HCT116 (cell line): ENCODE data around the gene TRUB1. TPM values are rescaled to one million over a fixed set of nuclear protein-coding genes. Genes with fewer than 3 reads are reported as not detected.

Experiments used
- ATAC-seq: fragments of 200-7000 bp; cut with Tn5 transposase; 2 replicates; pipeline ENCODE4 v1.9.1; 2020; ENCODE audit warnings: mild to moderate bottlenecking, moderate library complexity
- BruUV-seq: library from RNA; stranded (reverse); fragments of 400-500 nt; replicated peaks from 2 replicates; lab custom pipeline; 2021; lab: Mats Ljungman, UMichigan
- CTCF ChIA-PET: fragments of 300-600 bp; sonication (Branson Sonifier 250); formaldehyde crosslinking; loops from one replicate; lab custom pipeline; 2021; ENCODE audit warnings: antibody characterized with exemption; lab: Charles Lee
- POLR2A ChIA-PET: fragments of 300-600, 350-600 bp; sonication (Branson Sonifier 250); formaldehyde crosslinking; loops from one replicate; lab custom pipeline; 2021; ENCODE audit warnings: antibody characterized with exemption; lab: Charles Lee
- RAD21 ChIA-PET, 2 experiments: fragments of 300-600 bp; sonication (Branson Sonifier 250); formaldehyde crosslinking; loops; one replicate each; lab custom pipeline; 2023; ENCODE audit warnings: low total read pairs in 2 of 2; ENCODE audit not compliant: uncharacterized antibody in 2 of 2, unreplicated experiment in 2 of 2, low non-redundant PET in 1 of 2; lab: Charles Lee
- DNase-seq: peaks from one replicate; pipeline ENCODE4 v3.0.0-alpha.2; 2010; ENCODE audit warnings: low read depth, low spot score
- H2AFZ ChIP-seq: fragments of 200-600 bp; shearing (Covaris generic), sonication (generic); 2 replicates; pipeline ENCODE4 v1.6.1; 2017; ENCODE audit warnings: low read depth, mixed run types, mixed read lengths, antibody characterized with exemption, low read length; ENCODE audit not compliant: poor library complexity, severe bottlenecking
- H3K27ac ChIP-seq: 2 replicates; pipeline ENCODE4 v1.5.1; 2012; ENCODE audit warnings: low read depth, low read length
- H3K27me3 ChIP-seq: fragments of 200-600 bp; sonication (generic); 2 replicates; pipeline ENCODE4 v1.6.1; 2016; ENCODE audit warnings: mixed run types, low read length, mixed read lengths; ENCODE audit not compliant: insufficient read depth
- H3K36me3 ChIP-seq, 2 experiments: fragments of 200-500 bp in 1 of 2; fragments of 200-600 bp in 1 of 2; sonication (Bioruptor generic) in 1 of 2; sonication (generic) in 1 of 2; 2 replicates each; pipeline versions ENCODE4 v1.5.1 to v1.6.1; 2014 to 2016; ENCODE audit warnings: low read length in 2 of 2, inconsistent platforms in 1 of 2, mixed read lengths in 1 of 2, mixed run types in 1 of 2; ENCODE audit not compliant: insufficient read depth in 2 of 2, control insufficient read depth in 1 of 2
- H3K4me1 ChIP-seq, 2 experiments: fragments of 200-600 bp in 1 of 2; sonication (generic) in 1 of 2; 2 replicates each; pipeline versions ENCODE4 v1.5.1 to v1.6.1; 2012 to 2017; ENCODE audit warnings: low read length in 2 of 2, inconsistent platforms in 1 of 2, mild to moderate bottlenecking in 1 of 2, mixed read lengths in 1 of 2, mixed run types in 1 of 2, moderate library complexity in 1 of 2; ENCODE audit not compliant: insufficient read depth in 2 of 2, control insufficient read depth in 1 of 2
- H3K4me2 ChIP-seq: fragments of 200-600 bp; sonication (generic); 2 replicates; pipeline ENCODE4 v1.6.1; 2017; ENCODE audit warnings: mixed run types, low read length, mixed read lengths
- H3K4me3 ChIP-seq, 2 experiments: fragments of 200-600 bp in 1 of 2; sonication (generic) in 1 of 2; replicated peaks in 1 of 2; 2 replicates each; pipeline ENCODE4 v1.5.1; 2011 to 2016; ENCODE audit warnings: low read length in 2 of 2, control low read depth in 1 of 2, low read depth in 1 of 2, mild to moderate bottlenecking in 1 of 2, mixed read lengths in 1 of 2, mixed run types in 1 of 2
- H3K79me2 ChIP-seq: fragments of 200-600 bp; sonication (generic); 2 replicates; pipeline ENCODE4 v1.6.1; 2017; ENCODE audit warnings: mild to moderate bottlenecking, mixed run types, low read length, moderate library complexity, mixed read lengths; ENCODE audit not compliant: insufficient read depth
- H3K9ac ChIP-seq: fragments of 200-600 bp; sonication (generic); 2 replicates; pipeline ENCODE4 v1.6.1; 2016; ENCODE audit warnings: low read length, mixed read lengths
- H3K9me2 ChIP-seq: fragments of 200-600 bp; sonication (generic), shearing (Covaris generic); 2 replicates; pipeline ENCODE4 v1.6.1; 2017; ENCODE audit warnings: mixed run types, mild to moderate bottlenecking, moderate library complexity; ENCODE audit not compliant: insufficient read depth
- H3K9me3 ChIP-seq, 2 experiments: fragments of 200-500 bp in 1 of 2; fragments of 200-600 bp in 1 of 2; sonication (Bioruptor generic) in 1 of 2; sonication (generic) in 1 of 2; 2 replicates each; pipeline ENCODE4 v1.6.1; 2014 to 2017; ENCODE audit warnings: low read length in 2 of 2, mixed read lengths in 2 of 2, inconsistent platforms in 1 of 2, low read depth in 1 of 2, mild to moderate bottlenecking in 1 of 2, mixed run types in 1 of 2, moderate library complexity in 1 of 2; ENCODE audit not compliant: control insufficient read depth in 1 of 2, insufficient read depth in 1 of 2
- H4K20me1 ChIP-seq: fragments of 200-600 bp; sonication (generic), shearing (Covaris generic); 2 replicates; pipeline ENCODE4 v1.6.1; 2017; ENCODE audit warnings: mixed run types, mild to moderate bottlenecking, moderate library complexity; ENCODE audit not compliant: insufficient read depth
- CBX3 ChIP-seq: IDR thresholded peaks from 2 replicates; pipeline ENCODE4 v1.6.1; 2012; ENCODE audit warnings: low read depth
- CEBPB ChIP-seq: IDR thresholded peaks from 2 replicates; pipeline ENCODE4 v1.6.1; 2012; ENCODE audit warnings: low read depth
- EGR1 ChIP-seq: IDR thresholded peaks from 2 replicates; pipeline ENCODE4 v1.6.1; 2012; ENCODE audit warnings: low read depth
- EZH2 ChIP-seq: fragments of 200-600 bp; sonication (generic); IDR thresholded peaks from 2 replicates; pipeline ENCODE4 v1.6.1; 2017; ENCODE audit warnings: antibody characterized with exemption, mixed run types
- FOSL1 ChIP-seq: IDR thresholded peaks from 2 replicates; pipeline ENCODE4 v1.6.1; 2012; ENCODE audit warnings: low read depth
- JUND ChIP-seq: IDR thresholded peaks from 2 replicates; pipeline ENCODE4 v1.6.1; 2012
- POLR2AphosphoS5 ChIP-seq: IDR thresholded peaks from 2 replicates; pipeline ENCODE4 v1.6.1; 2011; ENCODE audit warnings: mild to moderate bottlenecking, low read depth, low read length, moderate library complexity
- RAD21 ChIP-seq: IDR thresholded peaks from 2 replicates; pipeline ENCODE4 v1.6.1; 2012; ENCODE audit warnings: low read depth, mild to moderate bottlenecking
- SIN3A ChIP-seq: IDR thresholded peaks from 2 replicates; pipeline ENCODE4 v1.6.1; 2012; ENCODE audit warnings: low read depth
- SRF ChIP-seq: IDR thresholded peaks from 2 replicates; pipeline ENCODE4 v1.6.1; 2012; ENCODE audit warnings: low read depth
- TCF7L2 ChIP-seq: IDR thresholded peaks from 2 replicates; pipeline ENCODE4 v1.7.0; 2011; ENCODE audit warnings: borderline replicate concordance, inconsistent platforms; ENCODE audit not compliant: insufficient read depth, insufficient read length; ENCODE audit errors: extremely low read depth
- intact Hi-C: fragments of 100-400 bp; cut with micrococcal nuclease; formaldehyde crosslinking; loops from 2 replicates; pipeline ENCODE4 v1.10.0; 2022
- total RNA-seq: library from RNA; stranded (reverse); gene quantifications from one replicate; pipeline ENCODE4 v1.2.1, GENCODE V29; 2021; ENCODE audit not compliant: unreplicated experiment
- TF ChIP-seq, protein P1 (sequence below): IDR thresholded peaks from 2 replicates; pipeline ENCODE4 v1.6.1; 2011; ENCODE audit warnings: mild to moderate bottlenecking, low read length, moderate library complexity; ENCODE audit not compliant: insufficient replicate concordance; ENCODE audit errors: extremely low read depth

The TRUB1 gene
- total RNA-seq, 1 experiment from 2014 or later, result 44.1 TPM

DNA sequence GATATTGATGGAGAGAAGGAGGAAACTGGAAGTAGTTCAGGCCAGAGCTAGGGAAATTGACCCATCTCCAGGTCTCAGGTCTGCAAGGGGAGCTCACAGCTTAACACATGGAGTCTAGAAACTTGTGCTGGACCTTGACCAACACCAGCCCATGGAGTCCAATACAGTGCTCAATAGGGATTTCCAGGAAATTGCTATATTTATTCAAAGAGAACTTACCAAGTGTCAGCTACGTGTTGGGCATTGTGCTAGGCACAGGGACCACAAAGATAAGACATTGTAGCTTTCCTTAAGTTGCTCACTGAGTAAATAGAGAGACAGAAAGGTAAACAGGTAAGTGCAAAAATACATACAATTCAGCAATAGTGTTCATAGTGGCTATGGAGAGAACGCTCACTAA lies 82.5 kb downstream of the TRUB1 start (continued):
- TF ChIP-seq CBX3, result no peak
- no peak for TF ChIP-seq RAD21
- TF ChIP-seq CEBPB, result no peak
- no peak for TF ChIP-seq SIN3A
- no peak for TF ChIP-seq JUND
- no peak for TF ChIP-seq SRF
- TF ChIP-seq, all 23 proteins: peak for 0

DNA sequence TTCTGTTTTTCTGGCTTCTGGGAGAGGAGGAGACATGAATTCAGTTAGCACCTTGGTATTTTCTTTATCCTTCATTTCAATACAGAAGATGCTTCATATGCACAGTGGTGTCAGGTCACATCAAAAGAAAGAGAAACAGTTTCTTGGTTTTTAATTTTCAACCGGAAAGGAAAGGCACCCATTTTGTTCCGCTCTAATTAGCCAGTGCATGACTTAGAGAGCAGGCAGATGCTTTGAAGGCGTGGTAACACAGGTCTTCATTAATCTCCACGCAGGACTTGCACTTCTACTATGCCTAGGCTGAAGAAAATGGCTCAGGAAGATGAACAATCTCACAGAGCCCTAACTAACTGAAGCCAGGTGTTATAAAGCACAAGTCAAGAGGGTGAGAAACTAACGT lies 84.7 kb downstream of the TRUB1 start:
- Histone ChIP-seq H3K9me3 (no peaks in the 10 kb centered on the region), H3K9ac (no peak overlapping the region), H3K27me3 (0 out of 2 replicates have a peak, but pooled peaks cover 8% of the 10 kb centered on the region), H3K4me2 (no peak overlapping the region), H3K79me2 (no peaks in the 10 kb centered on the region), H2AFZ (no peak overlapping the region), H3K4me3 (no peak overlapping the region), H3K27ac (no peak overlapping the region), H3K9me2 (no peaks in the 10 kb centered on the region), H3K36me3 (no peaks in the 10 kb centered on the region), H4K20me1 (no peaks in the 10 kb centered on the region), H3K4me1 (no peaks in the 10 kb centered on the region)
- BruUV-seq, result no TSS peak
- CTCF ChIA-PET, result no interaction called here
- TF ChIP-seq EZH2 (no peak), EGR1 (no peak), POLR2AphosphoS5 (no peak), FOSL1 (no peak), TCF7L2 (no peak), RAD21 (no peak)
- TF ChIP-seq, protein P1, sequence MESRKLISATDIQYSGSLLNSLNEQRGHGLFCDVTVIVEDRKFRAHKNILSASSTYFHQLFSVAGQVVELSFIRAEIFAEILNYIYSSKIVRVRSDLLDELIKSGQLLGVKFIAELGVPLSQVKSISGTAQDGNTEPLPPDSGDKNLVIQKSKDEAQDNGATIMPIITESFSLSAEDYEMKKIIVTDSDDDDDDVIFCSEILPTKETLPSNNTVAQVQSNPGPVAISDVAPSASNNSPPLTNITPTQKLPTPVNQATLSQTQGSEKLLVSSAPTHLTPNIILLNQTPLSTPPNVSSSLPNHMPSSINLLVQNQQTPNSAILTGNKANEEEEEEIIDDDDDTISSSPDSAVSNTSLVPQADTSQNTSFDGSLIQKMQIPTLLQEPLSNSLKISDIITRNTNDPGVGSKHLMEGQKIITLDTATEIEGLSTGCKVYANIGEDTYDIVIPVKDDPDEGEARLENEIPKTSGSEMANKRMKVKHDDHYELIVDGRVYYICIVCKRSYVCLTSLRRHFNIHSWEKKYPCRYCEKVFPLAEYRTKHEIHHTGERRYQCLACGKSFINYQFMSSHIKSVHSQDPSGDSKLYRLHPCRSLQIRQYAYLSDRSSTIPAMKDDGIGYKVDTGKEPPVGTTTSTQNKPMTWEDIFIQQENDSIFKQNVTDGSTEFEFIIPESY, result no peak
- no peak for DNase-seq
- no peak for ATAC-seq
- RAD21 ChIA-PET, result no interaction called here
- POLR2A ChIA-PET, result no interaction called here
- intact Hi-C loops, result no loop called here
